Astrocyte (in vitro differentiated cells and primary cell): Measurements from ENCODE around the gene HEATR9. TPM values are rescaled to one million over a fixed set of nuclear protein-coding genes. Genes with fewer than 3 reads are reported as not detected.

Source experiments
- DNase-seq: peaks from one replicate; pipeline ENCODE4 v3.0.0-alpha.2; 2010; ENCODE audit warnings: low read depth
- FAIRE-seq: peaks from 2 replicates; lab custom pipeline; 2011; peaks lifted over from hg19 to GRCh38; lab: Jason Lieb, UNC
- H2AFZ ChIP-seq: 2 replicates; pipeline ENCODE4 v1.6.0; 2012; ENCODE audit warnings: low read depth, low read length, inconsistent platforms
- H3K27ac ChIP-seq: 2 replicates; pipeline ENCODE4 v1.5.1; 2011; ENCODE audit warnings: low read depth, low read length, inconsistent platforms
- H3K27me3 ChIP-seq: 2 replicates; pipeline ENCODE4 v1.6.0; 2011; ENCODE audit warnings: low read length, inconsistent platforms; ENCODE audit not compliant: insufficient read depth
- H3K36me3 ChIP-seq: 2 replicates; pipeline ENCODE4 v1.5.1; 2011; ENCODE audit warnings: low read length, inconsistent platforms; ENCODE audit not compliant: insufficient read depth
- H3K4me1 ChIP-seq: 2 replicates; pipeline ENCODE4 v1.5.1; 2011; ENCODE audit warnings: low read length, inconsistent platforms; ENCODE audit not compliant: insufficient read depth
- H3K4me2 ChIP-seq: 2 replicates; pipeline ENCODE4 v1.6.0; 2012; ENCODE audit warnings: low read length, inconsistent platforms
- H3K4me3 ChIP-seq: 2 replicates; pipeline ENCODE4 v1.5.1; 2011; ENCODE audit warnings: low read depth, mild to moderate bottlenecking, low read length, inconsistent platforms; ENCODE audit not compliant: insufficient read depth
- H3K79me2 ChIP-seq: 2 replicates; pipeline ENCODE4 v1.6.0; 2012; ENCODE audit warnings: mild to moderate bottlenecking, low read length, inconsistent platforms; ENCODE audit not compliant: insufficient read depth
- H3K9ac ChIP-seq: 2 replicates; pipeline ENCODE4 v1.6.0; 2012; ENCODE audit warnings: mild to moderate bottlenecking, low read length, inconsistent platforms
- H3K9me3 ChIP-seq: 2 replicates; pipeline ENCODE4 v1.5.1; 2012; ENCODE audit warnings: low read depth, mild to moderate bottlenecking, low read length, inconsistent platforms; ENCODE audit not compliant: insufficient read depth
- H4K20me1 ChIP-seq: 2 replicates; pipeline ENCODE4 v1.6.0; 2012; ENCODE audit warnings: low read length, inconsistent platforms; ENCODE audit not compliant: insufficient read depth
- H3K27ac Mint-ChIP-seq: one replicate; pipeline ENCODE4 v1.8.0; 2021; ENCODE audit warnings: mild to moderate bottlenecking, mixed read lengths; ENCODE audit not compliant: unreplicated experiment
- H3K27me3 Mint-ChIP-seq: one replicate; pipeline ENCODE4 v1.8.0; 2021; ENCODE audit warnings: low read depth, mixed read lengths; ENCODE audit not compliant: unreplicated experiment
- H3K36me3 Mint-ChIP-seq: one replicate; pipeline ENCODE4 v1.8.0; 2021; ENCODE audit warnings: low read depth, mixed read lengths; ENCODE audit not compliant: unreplicated experiment
- H3K4me1 Mint-ChIP-seq: one replicate; pipeline ENCODE4 v1.8.0; 2021; ENCODE audit warnings: low read depth, mixed read lengths; ENCODE audit not compliant: unreplicated experiment
- H3K4me3 Mint-ChIP-seq: one replicate; pipeline ENCODE4 v1.8.0; 2021; ENCODE audit warnings: mild to moderate bottlenecking, moderate library complexity, mixed read lengths; ENCODE audit not compliant: unreplicated experiment
- H3K9me3 Mint-ChIP-seq: one replicate; pipeline ENCODE4 v1.8.0; 2021; ENCODE audit warnings: mild to moderate bottlenecking, mixed read lengths; ENCODE audit not compliant: unreplicated experiment
- CTCF ChIP-seq: IDR thresholded peaks from 2 replicates; pipeline ENCODE4 v1.5.1; 2011; ENCODE audit warnings: low read depth, mild to moderate bottlenecking, inconsistent platforms, low read length, moderate library complexity; ENCODE audit not compliant: insufficient read depth
- EZH2 ChIP-seq: IDR thresholded peaks from 2 replicates; pipeline ENCODE4 v1.6.1; 2012; ENCODE audit warnings: mild to moderate bottlenecking, low read length, inconsistent platforms; ENCODE audit not compliant: insufficient read depth
- total RNA-seq: library from RNA; stranded (reverse); gene quantifications from 2 replicates; pipeline ENCODE4 v1.2.1, GENCODE V29; 2021

The HEATR9 gene
- total RNA-seq, 1 donor from 2014 or later = not detected

DNA sequence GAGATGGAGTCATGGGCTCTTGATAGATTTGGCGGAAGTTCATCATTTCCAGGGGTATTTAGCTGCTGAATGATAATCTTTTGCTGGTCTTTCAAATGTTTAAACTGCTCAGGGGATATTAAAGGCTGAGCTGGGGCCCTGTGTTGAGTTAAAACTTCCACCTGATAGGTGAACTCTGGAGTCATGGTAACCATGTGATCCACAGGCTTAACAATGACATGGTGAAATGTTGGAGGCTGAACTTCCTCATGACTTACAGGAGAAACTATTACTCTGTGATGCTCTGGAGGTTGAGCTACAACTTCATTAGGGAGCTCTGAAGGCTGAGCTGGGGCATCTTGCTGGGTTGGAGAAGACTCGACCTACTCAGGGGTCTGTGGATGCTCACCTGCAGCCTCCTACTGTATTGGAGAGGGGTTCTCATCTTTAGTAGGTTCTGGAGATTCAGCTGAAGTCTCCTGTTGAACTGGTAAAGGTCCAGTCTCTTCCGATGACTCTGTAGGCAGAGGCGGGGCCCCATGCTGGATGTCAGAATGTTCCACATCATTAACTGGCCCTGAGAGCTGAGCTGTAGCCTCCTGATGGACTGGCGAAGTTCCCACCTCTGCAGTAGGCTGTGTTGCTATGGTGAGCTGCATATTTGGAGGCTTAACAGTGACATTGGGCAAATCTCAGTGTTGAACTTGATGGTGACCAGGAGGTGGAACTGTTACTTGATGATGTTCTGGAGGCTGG lies 37.7 kb upstream of the HEATR9 start:
- FAIRE-seq = no peak
- Histone ChIP-seq H3K9me3 (no peaks in the 10 kb centered on the region), H3K27me3 (no peaks in the 10 kb centered on the region), H3K79me2 (no peaks in the 10 kb centered on the region), H3K4me3 (no peak overlapping the region), H3K9ac (no peak overlapping the region), H2AFZ (no peak overlapping the region), H3K27ac (no peak overlapping the region), H4K20me1 (no peaks in the 10 kb centered on the region), H3K36me3 (no peaks in the 10 kb centered on the region), H3K4me1 (no peaks in the 10 kb centered on the region), H3K4me2 (no peak overlapping the region)
- H3K4me3 Mint-ChIP-seq = no peak overlapping the region
- TF ChIP-seq CTCF (no peak), EZH2 (no peak)
- H3K9me3 Mint-ChIP-seq = peaks cover 14% of the 10 kb centered on the region
- no peak overlapping the region for H3K27ac Mint-ChIP-seq
- H3K4me1 Mint-ChIP-seq = peaks cover 9% of the 10 kb centered on the region
- DNase-seq = no peak
- H3K27me3 Mint-ChIP-seq = peaks cover 36% of the 10 kb centered on the region
- H3K36me3 Mint-ChIP-seq = peaks cover 3% of the 10 kb centered on the region

GRCh38 chr17:35903451-35903850 lies 34.8 kb upstream of the HEATR9 start:
- Histone ChIP-seq H3K9me3 (no peaks in the 10 kb centered on the region), H3K36me3 (no peaks in the 10 kb centered on the region), H4K20me1 (no peaks in the 10 kb centered on the region), H3K9ac (no peak overlapping the region), H3K27ac (no peak overlapping the region), H3K79me2 (no peaks in the 10 kb centered on the region), H3K4me1 (no peaks in the 10 kb centered on the region), H3K27me3 (no peaks in the 10 kb centered on the region), H2AFZ (no peak overlapping the region), H3K4me2 (no peak overlapping the region), H3K4me3 (no peak overlapping the region)
- Mint-ChIP-seq H3K4me3 (no peak overlapping the region), H3K4me1 (peaks cover 33% of the 10 kb centered on the region), H3K27ac (no peak overlapping the region), H3K9me3 (no peaks in the 10 kb centered on the region), H3K27me3 (peaks cover 17% of the 10 kb centered on the region), H3K36me3 (no peaks in the 10 kb centered on the region)
- DNase-seq (no peak), FAIRE-seq (no peak)
- TF ChIP-seq CTCF (no peak), EZH2 (no peak)

DNA sequence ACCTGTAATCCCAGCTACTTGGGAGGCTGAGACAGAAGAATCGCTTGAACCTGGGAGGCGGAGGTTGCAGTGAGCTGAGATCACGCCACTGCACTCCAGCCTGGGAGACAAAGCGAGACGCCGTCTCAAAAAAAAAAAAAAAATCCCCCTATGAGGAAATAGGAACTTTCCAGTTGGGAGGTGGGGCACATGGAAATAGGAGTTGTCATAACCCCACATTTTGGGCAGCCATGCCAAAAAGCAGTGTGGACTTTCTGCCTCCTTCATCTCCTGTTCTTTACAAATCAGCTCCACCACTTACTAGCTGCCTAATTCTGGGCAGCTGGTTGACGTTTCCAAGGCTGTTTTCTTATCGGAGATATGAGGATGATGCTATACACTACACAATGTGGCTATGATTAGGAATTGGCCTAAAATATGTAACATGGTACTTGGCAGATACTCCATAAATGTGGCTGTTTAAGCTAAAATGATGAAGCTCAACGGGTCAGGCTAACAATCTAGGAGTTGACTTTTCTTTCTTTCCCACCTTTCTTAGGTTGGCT lies 33.0 kb upstream of the HEATR9 start:
- peaks cover 8% of the 10 kb centered on the region for H3K27me3 Mint-ChIP-seq
- Histone ChIP-seq H3K9ac (no peak overlapping the region), H3K4me3 (no peak overlapping the region), H3K4me2 (no peak overlapping the region), H2AFZ (no peak overlapping the region), H3K27ac (no peak overlapping the region), H4K20me1 (no peaks in the 10 kb centered on the region), H3K36me3 (no peaks in the 10 kb centered on the region), H3K9me3 (no peaks in the 10 kb centered on the region), H3K79me2 (no peaks in the 10 kb centered on the region), H3K4me1 (no peaks in the 10 kb centered on the region), H3K27me3 (no peaks in the 10 kb centered on the region)
- H3K36me3 Mint-ChIP-seq = no peaks in the 10 kb centered on the region
- no peak overlapping the region for H3K4me3 Mint-ChIP-seq
- H3K27ac Mint-ChIP-seq = peak overlapping the region; percentile 88
- peaks cover 41% of the 10 kb centered on the region for H3K4me1 Mint-ChIP-seq
- TF ChIP-seq EZH2 = no peak
- TF ChIP-seq CTCF = no peak
- DNase-seq = no peak
- no peaks in the 10 kb centered on the region for H3K9me3 Mint-ChIP-seq
- no peak for FAIRE-seq
